HepG2 (cell line): ENCODE measurements around the gene IRAK2.

ENCODE experiments used
- POLR2AphosphoS5 ChIP-seq: IDR thresholded peaks from 2 replicates; pipeline ENCODE4 v1.6.1; 2012; ENCODE audit warnings: low read depth, low read length
- ZFP41 ChIP-seq: sonication (generic); formaldehyde crosslinking; IDR thresholded peaks from 2 replicates; pipeline ENCODE4 v1.4.0; 2020; ENCODE audit warnings: mild to moderate bottlenecking, missing genetic modification reagents, borderline replicate concordance
- TF ChIP-seq, protein P1 (sequence below): IDR thresholded peaks from 2 replicates; pipeline ENCODE4 v1.6.1; 2012; ENCODE audit warnings: inconsistent platforms

DNA sequence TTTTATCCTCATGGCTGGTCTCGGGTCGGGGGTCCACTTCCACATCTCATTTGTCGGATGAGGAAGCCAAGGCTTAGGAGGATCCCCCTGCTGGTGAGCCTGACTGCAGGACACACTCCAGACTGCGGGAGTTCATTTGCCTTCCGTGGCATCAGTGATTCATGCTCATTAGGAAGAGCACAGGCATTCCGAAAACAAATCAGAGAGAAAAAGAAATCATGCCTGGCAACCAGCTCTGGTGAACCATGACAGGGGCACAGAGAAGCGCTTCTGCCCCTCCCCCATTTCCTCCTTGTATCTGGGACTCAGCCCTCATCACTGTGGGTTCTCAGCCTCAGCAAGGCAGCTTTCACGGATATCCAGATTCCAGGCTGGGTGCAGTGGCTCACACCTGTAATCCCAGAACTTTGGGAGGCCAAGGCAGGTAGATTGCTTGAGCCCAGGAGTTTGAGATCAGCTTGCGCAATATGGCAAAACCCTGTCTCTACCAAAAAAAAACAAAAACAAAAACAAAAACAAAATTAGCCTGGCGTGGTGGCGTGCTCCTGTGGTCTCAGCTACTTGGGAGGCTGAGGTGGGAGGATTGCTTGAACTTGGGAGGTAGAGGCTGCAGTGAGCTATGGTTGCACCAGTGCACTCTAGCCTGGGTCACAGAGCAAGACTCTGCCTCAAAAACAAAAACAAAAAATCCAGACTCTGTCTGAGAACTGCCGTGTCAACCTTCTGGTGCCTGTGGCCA, 28.4 kb downstream of the IRAK2 start:
- TF ChIP-seq, protein P1, sequence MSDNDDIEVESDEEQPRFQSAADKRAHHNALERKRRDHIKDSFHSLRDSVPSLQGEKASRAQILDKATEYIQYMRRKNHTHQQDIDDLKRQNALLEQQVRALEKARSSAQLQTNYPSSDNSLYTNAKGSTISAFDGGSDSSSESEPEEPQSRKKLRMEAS: no peak
- TF ChIP-seq ZFP41 (CRISPR knock-in tag) (no peak), POLR2AphosphoS5 (no peak)
